Measurements from ENCODE around the gene RPS28. TPM values are rescaled to one million over a fixed set of nuclear protein-coding genes. Genes with fewer than 3 reads are reported as not detected.

Gene RPS28
- total and polyA plus RNA-seq, 5 donors = 621 to 1,230 (median 996) TPM

- peak overlapping the region; percentile 83 for H3K4me3 ChIP-seq (ENCODE audit: low read length)
- WGBS = 17% methylated on average over 30 of the region's 30 CpGs
- H3K27me3 ChIP-seq (ENCODE audit: control insufficient read depth, insufficient read depth) = no peaks in the 10 kb centered on the region
- ATAC-seq = peak; percentile 2 to 19
- no peaks in the 10 kb centered on the region for H3K9me3 ChIP-seq (ENCODE audit: control insufficient read depth, low read length)
- H3K27ac ChIP-seq (ENCODE audit: low read length) = peak overlapping the region; percentile 89
- intact Hi-C loops (cut with DNase I) = no loop called here
- no peak for DNase-seq
- peaks cover 9% of the 10 kb centered on the region for H3K4me1 ChIP-seq (ENCODE audit: control insufficient read depth, insufficient read depth, low read length)
Observed at GRCh38 chr19:8321986-8322637, 816 bp downstream of the RPS28 start.

- 65% methylated on average over 7 of the region's 7 CpGs for WGBS
- Histone ChIP-seq H3K4me3 (ENCODE audit: low read length) (peak overlapping the region; percentile 83), H3K4me1 (ENCODE audit: control insufficient read depth, insufficient read depth, low read length) (peaks cover 9% of the 10 kb centered on the region), H3K27me3 (ENCODE audit: control insufficient read depth, insufficient read depth) (no peaks in the 10 kb centered on the region), H3K9me3 (ENCODE audit: control insufficient read depth, low read length) (no peaks in the 10 kb centered on the region), H3K27ac (ENCODE audit: low read length) (no peak overlapping the region)
- DNase-seq (no peak), ATAC-seq (no peak)
- intact Hi-C loops (cut with DNase I) = no loop called here
Observed at GRCh38 chr19:8322638-8322997, 1.3 kb downstream of the RPS28 start.

DNA sequence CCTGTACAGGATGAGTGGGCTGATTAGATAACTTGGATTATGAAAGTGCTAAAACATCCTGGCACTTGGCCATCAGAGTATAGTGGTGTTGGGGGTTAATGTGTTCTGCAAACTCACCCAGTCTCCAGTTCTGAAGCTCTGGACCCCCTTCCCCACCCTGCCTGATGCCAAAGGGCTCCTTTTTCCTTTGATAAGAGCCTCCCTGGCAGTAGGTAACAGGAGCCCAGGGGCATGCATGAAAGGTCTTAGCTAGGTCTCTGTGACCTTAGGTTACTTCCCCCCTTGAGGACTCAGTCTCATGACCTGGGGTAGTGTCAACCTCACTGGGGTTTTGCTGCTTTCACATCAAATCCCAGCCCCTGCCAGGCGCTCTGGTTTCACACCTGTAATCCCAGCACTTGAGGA, 2.5 kb downstream of the RPS28 start:
- intact Hi-C loops (cut with DNase I) = no loop called here
- Histone ChIP-seq H3K4me1 (ENCODE audit: control insufficient read depth, insufficient read depth, low read length) (peaks cover 9% of the 10 kb centered on the region), H3K27ac (ENCODE audit: low read length) (no peak overlapping the region)

GRCh38 chr19:8324186-8325050, 3.1 kb downstream of the RPS28 start:
- Histone ChIP-seq H3K4me1 (ENCODE audit: control insufficient read depth, insufficient read depth, low read length) (peaks cover 9% of the 10 kb centered on the region), H3K9me3 (ENCODE audit: control insufficient read depth, low read length) (no peaks in the 10 kb centered on the region), H3K27ac (ENCODE audit: low read length) (no peak overlapping the region), H3K4me3 (ENCODE audit: low read length) (no peak overlapping the region), H3K27me3 (ENCODE audit: control insufficient read depth, insufficient read depth) (no peaks in the 10 kb centered on the region)
- WGBS = 59% methylated on average over 17 of the region's 17 CpGs
- intact Hi-C loops (cut with DNase I) = no loop called here
- peak in 1 of 2 donors; percentile 1 for ATAC-seq
- peak in 1 of 3 donors; percentile 71 for DNase-seq

More for the DNA sequence above, 2.5 kb downstream of the RPS28 start:
- H3K27me3 ChIP-seq (ENCODE audit: control insufficient read depth, insufficient read depth) = no peaks in the 10 kb centered on the region
- 85% methylated on average over 1 of the region's 1 CpG for WGBS
- no peak for ATAC-seq
- H3K4me3 ChIP-seq (ENCODE audit: low read length) = no peak overlapping the region
- no peak for DNase-seq
- H3K9me3 ChIP-seq (ENCODE audit: control insufficient read depth, low read length) = no peaks in the 10 kb centered on the region

DNA sequence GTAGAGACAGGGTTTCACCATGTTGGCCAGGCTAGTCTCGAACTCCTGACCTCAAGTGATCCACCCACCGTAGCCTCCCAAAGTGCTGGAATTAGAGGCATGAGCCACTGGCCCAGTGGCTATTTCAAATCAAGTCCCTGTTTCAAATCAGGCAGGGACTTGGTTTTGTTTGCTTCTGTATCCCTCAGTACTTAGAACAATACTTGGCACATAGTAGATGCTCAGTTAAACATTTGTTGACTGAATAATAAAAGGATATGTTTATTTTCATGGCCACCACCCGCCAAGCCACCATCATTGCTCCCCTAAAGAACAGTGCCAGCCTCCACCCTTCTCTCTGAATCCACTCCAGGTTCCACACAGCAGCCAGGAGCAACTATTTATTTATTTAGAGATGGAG, 4.2 kb downstream of the RPS28 start:
- no peaks in the 10 kb centered on the region for H3K27me3 ChIP-seq (ENCODE audit: control insufficient read depth, insufficient read depth)
- peaks cover 9% of the 10 kb centered on the region for H3K4me1 ChIP-seq (ENCODE audit: control insufficient read depth, insufficient read depth, low read length)
- intact Hi-C loops (cut with DNase I) = no loop called here
- ATAC-seq (no peak), DNase-seq (no peak)
- H3K4me3 ChIP-seq (ENCODE audit: low read length) = no peak overlapping the region
- no peaks in the 10 kb centered on the region for H3K9me3 ChIP-seq (ENCODE audit: control insufficient read depth, low read length)
- WGBS = 92% methylated on average over 3 of the region's 3 CpGs
- no peak overlapping the region for H3K27ac ChIP-seq (ENCODE audit: low read length)

DNA sequence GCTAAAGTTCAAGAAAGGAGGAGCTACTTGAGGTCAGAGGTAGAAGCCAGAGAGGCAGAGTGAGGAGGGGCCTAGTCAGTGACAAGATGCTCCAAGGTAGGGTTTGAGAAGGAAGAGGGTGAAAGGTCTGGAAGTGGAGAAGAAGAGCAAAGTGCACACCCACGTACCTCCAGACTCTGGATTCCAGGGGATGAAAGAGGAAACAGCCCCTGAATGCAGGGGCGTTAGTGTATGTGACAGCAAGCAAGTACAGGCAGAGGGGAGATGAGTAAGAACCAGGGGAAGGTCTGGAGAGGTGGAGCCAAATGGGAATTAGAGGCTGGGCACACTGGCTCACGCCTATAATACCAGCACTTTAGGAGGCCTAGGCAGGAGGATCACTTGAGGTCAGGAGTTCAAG, 8.7 kb downstream of the RPS28 start:
- intact Hi-C loops (cut with DNase I) = no loop called here
- Histone ChIP-seq H3K4me3 (ENCODE audit: low read length) (no peak overlapping the region), H3K27me3 (ENCODE audit: control insufficient read depth, insufficient read depth) (no peaks in the 10 kb centered on the region), H3K9me3 (ENCODE audit: control insufficient read depth, low read length) (no peaks in the 10 kb centered on the region), H3K27ac (ENCODE audit: low read length) (no peak overlapping the region), H3K4me1 (ENCODE audit: control insufficient read depth, insufficient read depth, low read length) (no peaks in the 10 kb centered on the region)
- ATAC-seq = no peak
- DNase-seq = no peak
- WGBS = 56% methylated on average over 3 of the region's 3 CpGs

DNA sequence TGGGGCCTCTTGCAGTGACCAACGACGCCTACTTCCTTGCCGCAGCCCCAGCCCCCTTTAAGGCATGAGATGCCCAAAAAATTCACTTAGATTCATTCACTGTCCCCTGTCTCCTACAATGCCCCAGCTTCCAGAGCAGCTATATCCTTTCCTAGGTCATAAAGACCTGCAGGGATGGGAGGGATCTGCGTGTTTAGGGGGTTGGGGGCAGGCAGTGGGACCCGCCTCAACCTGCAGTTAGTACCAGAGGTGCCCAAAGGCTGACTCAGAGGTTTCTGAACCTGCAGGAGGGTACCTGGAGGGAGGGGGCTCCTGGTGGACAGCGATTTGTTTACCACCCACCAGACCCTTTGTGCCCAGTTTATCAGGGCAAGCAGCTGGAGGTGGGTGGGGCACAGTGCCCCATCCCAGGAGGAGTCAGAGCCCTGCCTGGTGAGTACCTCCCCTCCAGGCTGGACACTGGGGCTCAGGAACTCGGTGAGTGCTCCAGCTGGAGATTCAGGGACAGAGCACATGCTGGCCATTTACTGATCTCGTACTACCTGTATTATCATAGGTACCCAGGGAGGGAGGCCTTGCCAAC, 10.1 kb downstream of the RPS28 start:
- Histone ChIP-seq H3K4me3 (ENCODE audit: low read length) (no peak overlapping the region), H3K27ac (ENCODE audit: low read length) (no peak overlapping the region), H3K4me1 (ENCODE audit: control insufficient read depth, insufficient read depth, low read length) (no peaks in the 10 kb centered on the region), H3K9me3 (ENCODE audit: control insufficient read depth, low read length) (no peaks in the 10 kb centered on the region), H3K27me3 (ENCODE audit: control insufficient read depth, insufficient read depth) (no peaks in the 10 kb centered on the region)
- intact Hi-C loops (cut with DNase I) = no loop called here
- ATAC-seq (no peak), DNase-seq (no peak)
- 79% methylated on average over 8 of the region's 8 CpGs for WGBS

GRCh38 chr19:8332976-8333766, 11.9 kb downstream of the RPS28 start:
- WGBS = 18% methylated on average over 52 of the region's 52 CpGs
- no peak overlapping the region for H3K27ac ChIP-seq (ENCODE audit: low read length)

GRCh38 chr19:8333767-8334457, 12.6 kb downstream of the RPS28 start:
- H3K27me3 ChIP-seq (ENCODE audit: control insufficient read depth, insufficient read depth) = no peaks in the 10 kb centered on the region
- no peak for ATAC-seq
- WGBS = 26% methylated on average over 48 of the region's 48 CpGs
- H3K4me1 ChIP-seq (ENCODE audit: control insufficient read depth, insufficient read depth, low read length) = no peaks in the 10 kb centered on the region
- no peak overlapping the region for H3K4me3 ChIP-seq (ENCODE audit: low read length)
- intact Hi-C loops (cut with DNase I) = no loop called here
- no peaks in the 10 kb centered on the region for H3K9me3 ChIP-seq (ENCODE audit: control insufficient read depth, low read length)
- H3K27ac ChIP-seq (ENCODE audit: low read length) = no peak overlapping the region
- DNase-seq = no peak

More at GRCh38 chr19:8332976-8333766, 11.9 kb downstream of the RPS28 start:
- Histone ChIP-seq H3K4me3 (ENCODE audit: low read length) (no peak overlapping the region), H3K9me3 (ENCODE audit: control insufficient read depth, low read length) (no peaks in the 10 kb centered on the region), H3K4me1 (ENCODE audit: control insufficient read depth, insufficient read depth, low read length) (no peaks in the 10 kb centered on the region), H3K27me3 (ENCODE audit: control insufficient read depth, insufficient read depth) (no peaks in the 10 kb centered on the region)
- peak; percentile 18 to 66 for ATAC-seq
- peak; percentile 58 to 68 (median 63) for DNase-seq
- intact Hi-C loops (cut with DNase I) = no loop called here

Measured in right cardiac atrium (tissue), 5 donors.